Measurements from ENCODE around the gene GGA2.
"Not testable (repeated sequence)": the region's sequence is repeated elsewhere in the genome, so short reads cannot be mapped to it uniquely, and the experiment has no call there.

Gene GGA2

DNA sequence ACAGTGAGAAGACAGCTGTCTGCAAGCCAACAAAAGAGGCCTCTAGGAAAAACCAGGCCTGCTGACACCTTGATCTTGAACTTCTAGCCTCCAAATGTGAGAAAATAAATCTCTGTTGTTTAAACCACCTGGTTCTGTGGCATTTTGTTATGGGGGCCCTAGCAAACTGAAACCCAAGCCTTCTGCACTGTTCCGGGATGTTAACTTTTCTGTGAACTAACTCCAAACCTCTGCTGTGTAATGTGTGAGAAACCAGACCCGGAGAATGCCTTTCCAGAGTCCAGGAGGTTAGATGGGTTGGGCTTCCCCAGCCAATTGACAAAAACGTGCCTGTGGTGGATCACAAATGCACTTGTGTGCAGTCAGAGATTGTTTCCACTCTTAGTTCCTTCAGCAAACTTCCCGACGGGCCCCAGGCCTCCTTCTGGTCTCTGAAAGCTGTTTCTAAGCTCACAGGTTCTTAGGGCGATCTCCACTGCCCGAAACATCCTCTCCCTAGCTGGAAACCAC, 13.6 kb upstream of the GGA2 start:
- in situ Hi-C loops (cut with MboI; ENCODE audit: low sequenced_read_pairs) = no loop called here

DNA sequence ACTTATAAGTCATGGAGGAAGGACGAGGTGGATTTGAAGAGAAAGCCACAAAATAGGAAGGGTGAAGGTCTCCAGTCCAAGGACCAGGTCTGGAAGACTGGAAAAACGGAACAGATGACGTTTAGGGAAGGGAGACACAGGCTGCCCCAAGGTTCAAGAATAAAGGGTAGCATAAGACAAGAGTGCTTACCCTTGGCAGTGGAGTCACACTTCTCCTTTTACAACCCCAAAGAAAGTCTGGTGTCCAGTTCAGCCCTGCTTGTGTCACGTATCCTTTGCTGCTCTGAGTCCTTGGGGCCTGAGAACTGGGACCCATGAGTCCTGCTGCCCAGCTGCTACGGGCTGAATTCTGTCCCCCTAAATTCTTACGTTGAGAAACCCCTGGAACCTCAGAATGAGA, 13.0 kb upstream of the GGA2 start:
- in situ Hi-C loops (cut with MboI; ENCODE audit: low sequenced_read_pairs) = no loop called here

DNA sequence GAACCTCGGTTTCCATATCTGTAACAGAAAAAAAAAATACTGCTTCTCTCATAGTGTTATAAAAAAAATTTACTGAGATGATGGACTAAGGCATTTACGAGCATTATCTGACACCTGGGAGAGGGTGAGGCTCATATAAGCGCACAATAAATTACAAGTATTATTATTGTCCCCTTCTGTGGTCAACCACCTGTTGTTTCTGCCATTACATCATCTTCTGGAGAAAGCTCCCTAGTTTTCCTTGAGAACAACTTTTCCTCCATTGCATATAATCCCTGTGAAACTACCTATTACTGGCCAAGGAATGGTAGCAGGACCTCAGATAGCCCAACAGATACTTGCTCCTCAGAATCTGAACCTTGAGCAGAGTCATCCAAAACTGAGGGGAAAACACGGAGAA, 11.7 kb upstream of the GGA2 start:
- in situ Hi-C loops (cut with MboI; ENCODE audit: low sequenced_read_pairs) = no loop called here

DNA sequence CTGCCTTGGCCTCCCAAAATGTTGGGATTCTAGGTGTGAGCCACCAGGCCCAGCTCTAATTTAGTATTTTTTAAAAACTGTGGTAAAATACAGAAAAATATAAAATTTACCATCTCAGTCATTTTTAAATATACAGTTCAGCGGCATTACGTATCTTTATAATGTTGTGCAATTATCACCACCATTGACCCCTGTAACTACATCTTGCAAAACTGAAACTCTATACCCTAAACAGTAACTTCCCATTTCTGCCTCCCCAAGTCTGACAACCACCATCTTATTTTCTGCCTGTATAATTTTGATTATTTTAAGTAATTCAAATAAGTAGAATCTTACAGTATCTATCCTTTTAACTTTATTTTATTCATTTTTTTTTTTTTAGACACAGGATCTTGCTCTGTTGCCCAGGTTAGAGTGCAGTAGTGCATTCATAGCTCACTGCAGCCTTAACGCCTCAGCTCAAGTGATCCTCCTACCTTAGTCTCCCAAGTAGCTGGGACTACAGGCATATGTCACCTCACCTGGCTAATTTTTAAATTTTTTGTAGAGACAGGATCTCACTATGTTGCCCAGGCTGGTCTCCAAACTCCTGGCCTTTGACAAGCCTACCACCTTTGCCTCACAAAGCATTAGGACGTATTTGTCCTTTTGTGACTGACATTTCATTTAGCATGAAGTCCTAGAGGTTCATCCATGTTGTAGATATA, 10.9 kb upstream of the GGA2 start:
- in situ Hi-C loops (cut with MboI; ENCODE audit: low sequenced_read_pairs) = no loop called here

DNA sequence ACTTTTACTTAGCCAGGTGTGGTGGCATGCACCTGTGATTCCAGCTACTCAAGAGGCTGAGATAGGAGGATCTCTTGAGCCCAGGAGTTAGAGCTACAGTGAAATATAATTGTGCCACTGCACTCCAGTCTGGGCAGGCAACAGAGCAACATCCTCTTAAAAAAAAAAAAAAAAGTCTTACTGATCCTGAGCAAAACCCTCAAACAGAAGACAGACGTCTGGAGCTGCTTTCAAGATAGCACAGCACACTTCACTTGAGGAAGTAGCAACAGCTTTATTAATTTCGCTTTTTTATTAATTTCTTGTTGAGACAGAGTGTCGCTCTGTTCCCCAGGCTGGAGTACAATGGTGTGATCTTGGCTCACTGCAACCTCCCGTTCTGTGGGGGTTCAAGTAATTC, 10.2 kb upstream of the GGA2 start:
- in situ Hi-C loops (cut with MboI; ENCODE audit: low sequenced_read_pairs) = no loop called here

DNA sequence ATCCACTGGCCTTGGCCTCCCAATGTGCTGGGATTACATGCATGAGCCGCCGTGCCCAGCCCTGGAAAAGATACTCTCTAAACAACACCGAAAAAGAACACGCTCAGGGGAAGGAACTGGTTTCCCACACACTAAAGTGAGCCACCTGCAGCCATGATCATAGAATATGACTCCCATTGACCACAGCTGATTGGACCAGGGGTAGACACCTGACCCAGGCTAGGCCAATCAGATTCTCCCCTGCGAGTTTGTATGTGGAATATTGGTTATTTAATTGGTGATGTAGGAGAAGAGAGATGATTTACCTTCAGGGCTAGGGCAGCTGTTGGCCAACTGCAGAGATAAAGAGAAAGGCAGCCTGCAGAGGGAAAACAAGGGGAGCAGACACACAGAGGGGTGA, 9.0 kb upstream of the GGA2 start:
- in situ Hi-C loops (cut with MboI; ENCODE audit: low sequenced_read_pairs) = no loop called here

DNA sequence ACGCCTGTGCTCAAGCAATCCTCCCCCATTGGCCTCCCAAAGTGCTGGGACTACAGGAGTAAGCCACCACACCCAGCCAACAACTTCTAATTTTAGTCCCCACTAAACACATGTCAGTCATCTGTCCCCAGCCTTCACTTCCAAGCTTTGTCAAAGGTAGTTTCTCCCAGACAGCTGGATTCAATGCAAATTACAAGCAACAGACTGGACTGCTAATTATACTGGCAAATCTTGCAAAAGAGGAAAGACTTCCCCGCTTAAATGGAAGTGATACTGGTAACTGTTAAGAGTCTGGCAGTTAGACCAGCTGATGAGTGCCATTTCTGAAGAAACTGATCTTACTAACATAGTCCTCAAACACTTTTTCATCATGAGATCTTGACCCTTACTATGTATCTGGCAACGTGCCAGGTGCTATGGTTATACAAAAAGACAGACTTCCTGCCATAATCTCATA, 8.2 kb upstream of the GGA2 start:
- in situ Hi-C loops (cut with MboI; ENCODE audit: low sequenced_read_pairs) = no loop called here

DNA sequence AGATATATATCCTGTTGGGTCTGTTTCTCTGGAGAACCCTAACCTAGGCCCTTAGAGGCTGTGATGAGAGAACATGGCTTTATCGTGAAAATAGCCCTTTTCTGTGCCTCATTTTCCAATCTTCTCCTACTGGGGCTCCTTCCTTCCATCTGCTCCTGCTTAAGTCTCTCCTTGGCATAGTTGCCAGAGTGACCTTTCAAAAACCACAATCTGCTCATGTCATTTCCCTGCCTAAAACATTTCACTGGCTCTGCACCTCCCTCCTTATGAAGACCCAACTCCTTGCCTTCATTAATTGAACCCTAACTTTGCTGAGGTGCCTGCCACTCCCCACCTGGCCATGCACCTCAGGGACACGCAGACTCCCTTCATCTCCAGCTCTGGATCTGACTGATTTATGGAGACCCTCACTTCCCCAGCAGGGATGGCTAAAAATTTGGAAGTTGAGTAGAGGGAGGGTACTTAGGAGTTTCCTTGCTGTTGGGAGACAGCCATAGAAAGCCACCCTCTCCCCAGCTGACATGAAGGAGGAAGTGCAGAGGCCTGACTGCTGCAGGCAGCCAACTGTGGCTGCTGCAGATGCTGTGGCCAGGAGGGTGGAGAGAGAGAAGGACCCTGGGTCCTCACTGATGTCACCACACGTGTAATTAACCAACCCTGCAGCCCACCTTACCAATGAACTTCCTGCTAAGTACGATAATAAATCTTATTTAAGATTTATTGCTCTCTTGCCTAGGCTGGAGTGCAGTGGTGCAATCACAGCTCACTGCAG, 6.3 kb upstream of the GGA2 start:
- in situ Hi-C loops (cut with MboI; ENCODE audit: low sequenced_read_pairs) = no loop called here

DNA sequence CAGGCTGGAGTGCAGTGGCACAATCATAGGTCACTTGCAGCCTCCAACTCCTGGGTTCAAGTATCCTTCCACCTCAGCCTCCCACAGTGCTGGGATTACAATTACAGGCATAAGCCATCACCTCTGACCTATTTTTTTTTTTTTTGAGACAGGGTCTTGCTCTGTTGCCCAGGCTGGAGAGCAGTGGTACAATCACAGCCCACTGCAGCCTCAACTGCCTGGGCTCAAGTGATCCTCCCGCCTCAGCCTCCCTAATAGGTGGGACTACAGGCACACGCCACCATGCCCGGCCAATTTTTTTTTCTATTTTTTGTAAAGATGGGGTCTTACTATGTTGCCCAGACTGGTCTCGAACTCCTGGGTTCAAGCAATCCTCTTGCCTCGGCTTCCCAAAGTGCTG, 5.6 kb upstream of the GGA2 start:
- in situ Hi-C loops (cut with MboI; ENCODE audit: low sequenced_read_pairs) = no loop called here

DNA sequence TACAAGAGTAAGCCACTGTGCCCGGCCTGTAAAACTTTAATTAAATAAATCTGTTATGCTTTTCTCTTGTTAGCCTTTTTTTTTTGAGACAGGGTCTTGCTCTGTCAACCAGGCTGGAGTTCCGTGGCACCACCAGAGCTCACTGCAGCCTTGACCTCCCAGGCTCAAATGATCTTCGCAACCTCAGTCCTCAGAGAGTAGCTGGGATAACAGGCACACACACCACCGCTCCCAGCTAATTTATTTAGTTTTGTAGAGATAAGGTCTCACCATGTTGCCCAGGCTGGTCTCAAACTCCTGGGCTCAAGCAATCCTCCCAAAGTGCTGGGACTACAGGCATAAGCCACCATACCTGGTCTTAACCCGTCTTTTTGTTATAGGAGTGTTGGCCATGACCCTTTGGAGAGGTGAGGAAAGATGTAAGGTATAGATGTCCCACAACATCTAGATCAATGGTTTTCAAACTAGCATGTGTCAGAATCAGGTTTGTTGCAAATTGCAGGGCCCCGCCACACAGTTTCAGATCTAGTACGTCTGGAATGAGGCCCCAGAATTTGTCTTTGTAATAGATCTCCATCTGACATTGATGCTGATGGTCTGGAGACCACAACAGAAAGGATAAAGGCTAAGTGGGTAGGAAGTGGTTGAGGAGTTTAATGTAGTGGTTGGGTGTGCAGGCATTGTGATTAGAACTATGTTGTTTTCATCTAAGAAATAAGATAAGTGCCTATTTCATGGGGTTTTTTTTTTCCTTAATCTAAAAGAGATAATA, 4.3 kb upstream of the GGA2 start:
- in situ Hi-C loops (cut with MboI; ENCODE audit: low sequenced_read_pairs) = no loop called here

DNA sequence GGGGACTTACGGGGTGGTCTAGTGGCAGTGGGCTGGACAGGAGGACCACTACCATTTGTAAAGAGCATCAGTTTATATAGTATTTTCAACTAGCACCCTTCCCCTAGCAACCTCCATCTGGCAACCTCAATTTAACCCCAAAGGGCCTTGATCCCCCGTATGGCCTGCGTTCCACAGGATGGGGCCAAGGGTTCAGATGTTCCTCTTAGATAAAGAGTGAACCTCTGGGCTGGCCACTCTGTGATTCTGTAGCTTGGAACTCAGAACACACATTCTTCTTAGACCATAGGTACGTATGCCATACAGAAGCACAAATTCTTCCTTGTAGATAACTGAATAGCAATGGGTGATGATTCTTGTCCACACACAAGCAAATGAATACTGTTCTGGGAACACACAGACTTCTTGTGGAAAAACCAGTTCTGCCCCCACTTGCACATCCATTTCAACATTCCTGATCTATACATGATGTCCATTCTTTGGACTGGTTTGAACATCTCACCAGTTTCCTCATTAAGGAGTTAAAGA, 1.9 kb upstream of the GGA2 start:
- in situ Hi-C loops (cut with MboI; ENCODE audit: low sequenced_read_pairs) = no loop called here

DNA sequence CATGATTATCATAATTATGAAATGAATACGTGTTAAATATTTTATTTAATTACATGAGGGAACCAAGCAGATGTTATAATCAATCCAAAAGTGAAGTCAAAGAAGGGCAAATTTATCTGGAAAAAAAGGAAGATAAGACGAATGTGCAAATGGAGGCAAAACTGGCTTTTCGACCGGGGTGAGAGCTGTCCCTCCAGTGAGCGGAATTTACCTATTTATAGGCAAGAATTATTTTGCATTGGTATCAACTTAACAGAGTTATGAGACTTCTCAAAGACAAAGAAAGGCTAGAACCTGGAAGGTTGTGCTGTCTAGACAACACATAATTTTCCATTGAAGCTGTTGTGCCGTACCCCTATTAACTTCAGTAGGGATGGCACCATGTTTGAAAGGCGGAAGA, 1.4 kb upstream of the GGA2 start:
- in situ Hi-C loops (cut with MboI; ENCODE audit: low sequenced_read_pairs) = no loop called here

DNA sequence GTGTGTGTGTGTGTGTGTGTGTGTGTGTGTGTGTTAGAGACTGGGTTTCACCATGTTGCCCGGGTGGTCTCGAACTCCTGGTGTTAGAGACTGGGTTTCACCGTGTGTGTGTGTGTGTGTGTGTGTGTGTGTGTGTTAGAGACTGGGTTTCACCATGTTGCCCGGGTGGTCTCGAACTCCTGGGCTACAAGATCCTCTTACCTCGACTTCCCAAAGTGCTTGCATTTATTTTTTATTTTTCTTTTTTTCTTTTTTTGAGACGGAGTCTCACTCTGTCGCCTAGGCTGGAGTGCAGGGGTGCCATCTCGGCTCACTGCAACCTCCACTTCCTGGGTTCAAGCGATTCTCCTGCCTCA, 599 bp upstream of the GGA2 start:
- in situ Hi-C loops (cut with MboI; ENCODE audit: low sequenced_read_pairs) = not testable (repeated sequence)

DNA sequence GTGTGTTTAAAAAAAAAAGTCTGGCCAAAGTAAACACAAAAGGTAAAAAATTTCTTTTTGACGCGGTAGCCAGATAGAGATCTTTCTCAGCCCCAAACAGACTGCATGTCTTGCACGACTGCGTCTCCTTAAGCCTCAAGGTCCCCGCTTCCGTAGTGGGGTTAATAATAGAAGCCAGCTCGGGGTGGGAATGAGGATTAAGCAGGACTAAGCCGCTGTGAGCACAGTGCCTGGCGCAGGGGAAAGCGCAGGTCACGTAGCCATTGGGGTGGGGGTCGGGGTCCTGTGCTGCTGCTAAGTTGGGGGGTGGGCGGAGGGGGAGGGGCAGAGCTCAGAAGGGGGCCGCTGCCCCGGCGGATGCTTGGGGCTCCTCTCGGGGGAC, 521 bp downstream of the GGA2 start:
- in situ Hi-C loops (cut with MboI; ENCODE audit: low sequenced_read_pairs) = no loop called here

DNA sequence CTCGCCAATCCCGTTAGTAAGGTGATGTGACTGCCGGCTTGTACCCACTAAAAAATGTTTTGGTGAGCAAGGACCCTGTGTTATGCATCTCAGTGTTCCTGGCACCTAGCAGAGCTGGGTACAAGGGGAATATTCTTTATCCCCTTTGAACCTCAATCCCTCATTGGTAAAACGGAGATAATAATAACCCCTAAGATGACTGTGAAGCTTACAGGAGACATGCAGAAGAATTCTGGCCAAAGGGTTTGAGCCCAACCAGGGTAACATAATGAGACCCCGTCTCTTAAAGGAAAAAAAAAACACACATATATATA, 896 bp downstream of the GGA2 start:
- in situ Hi-C loops (cut with MboI; ENCODE audit: low sequenced_read_pairs) = no loop called here

DNA sequence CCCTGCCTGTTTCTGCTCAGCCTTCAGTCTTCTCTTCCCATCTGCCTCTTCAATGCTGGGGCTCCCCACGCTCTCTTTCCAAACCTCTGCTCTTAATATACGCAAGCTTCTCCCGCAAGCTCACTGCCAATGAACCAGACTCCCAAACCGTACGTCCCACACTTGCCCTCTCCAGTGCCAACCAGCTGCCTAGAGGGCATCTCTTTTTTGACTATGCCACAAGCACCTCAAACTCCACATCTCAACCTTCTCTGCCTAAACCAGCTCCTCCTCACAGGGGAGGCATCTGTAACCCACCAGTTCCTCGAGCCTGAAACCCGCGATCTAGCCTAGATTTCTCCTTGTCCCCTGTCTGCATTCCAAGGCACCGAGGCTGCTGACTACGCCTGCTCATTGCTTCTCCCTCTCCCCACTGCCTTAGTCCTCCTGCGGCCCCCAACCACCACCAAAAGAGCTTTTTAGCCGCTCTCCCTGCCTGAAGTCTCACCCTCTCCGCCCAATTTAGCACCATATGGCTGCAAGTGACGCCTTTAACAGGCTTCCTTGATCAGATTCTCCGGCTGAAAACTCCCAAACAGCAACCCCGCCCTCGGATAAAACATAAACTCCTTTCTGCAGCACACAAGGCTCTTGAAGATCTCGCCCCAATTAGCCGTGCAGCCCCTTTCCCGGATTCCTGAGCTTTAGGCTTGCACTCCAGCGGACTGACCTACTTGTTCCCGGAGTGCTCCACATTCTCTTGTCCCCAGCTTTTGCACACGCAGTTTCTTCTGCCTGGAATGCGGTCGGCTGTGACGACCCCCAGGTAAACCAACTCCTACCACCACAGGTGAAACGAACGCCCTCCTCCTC, 1.5 kb downstream of the GGA2 start:
- in situ Hi-C loops (cut with MboI; ENCODE audit: low sequenced_read_pairs) = no loop called here

DNA sequence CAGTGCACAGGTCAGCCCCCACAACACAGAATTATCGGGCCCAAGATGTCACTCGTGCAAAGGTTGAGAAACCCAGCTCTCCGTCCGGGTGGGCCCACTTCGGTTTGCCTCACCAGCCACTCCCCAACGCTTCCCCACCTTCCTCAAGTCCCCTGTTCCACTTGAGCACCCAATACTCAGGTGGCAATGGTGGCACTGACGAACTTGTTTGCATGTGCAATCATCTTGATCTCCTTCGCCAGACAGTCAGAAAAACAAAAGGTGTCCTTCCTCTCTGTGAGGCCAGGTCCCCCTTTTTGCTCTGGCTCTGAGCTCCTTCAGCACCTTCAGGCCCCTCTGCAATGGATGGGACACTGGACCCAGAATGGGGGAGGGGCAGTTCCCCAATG, 3.7 kb downstream of the GGA2 start:
- in situ Hi-C loops (cut with MboI; ENCODE audit: low sequenced_read_pairs) = no loop called here

DNA sequence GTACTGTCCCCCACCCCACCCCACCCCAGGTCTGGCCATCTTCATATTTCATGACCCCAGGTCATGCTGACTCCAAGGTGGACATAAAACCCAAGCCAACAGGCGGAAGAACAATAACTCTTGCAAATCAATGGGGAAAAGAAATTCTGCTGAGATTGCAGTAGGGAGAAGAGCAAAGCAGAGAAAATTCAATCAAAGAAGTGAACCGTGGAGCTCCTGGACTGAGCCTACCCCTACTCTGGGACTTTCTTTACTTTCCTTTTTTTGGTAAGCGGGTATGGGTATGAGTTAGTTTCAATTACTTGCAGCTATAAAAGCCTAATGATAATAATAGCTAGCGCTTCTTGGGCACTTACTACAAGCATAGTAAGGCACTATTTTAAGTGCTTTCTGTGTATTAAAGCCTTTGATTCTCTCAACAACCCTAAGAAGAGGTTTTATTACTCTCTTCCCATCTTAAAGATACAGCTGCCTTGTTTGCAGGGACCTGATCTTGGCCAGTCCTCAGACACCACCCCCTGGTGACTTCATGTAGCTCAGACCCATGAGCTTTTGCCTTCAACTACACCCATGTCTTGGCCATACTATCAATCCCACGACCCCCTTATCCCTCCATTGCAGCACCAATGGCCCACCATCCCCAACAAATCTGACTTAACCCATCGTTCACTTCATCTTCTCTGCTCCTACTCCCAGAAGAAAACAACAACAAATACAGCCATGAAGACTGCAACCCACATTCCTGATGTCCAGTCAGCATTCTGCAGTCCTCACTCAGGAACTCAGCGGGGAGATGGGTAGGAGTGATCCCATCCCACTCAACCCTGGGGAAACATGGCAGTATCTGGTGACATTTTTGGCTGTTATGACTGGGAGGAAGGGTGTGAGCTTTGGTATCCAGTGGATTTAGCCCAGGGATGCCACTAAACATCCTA, 4.4 kb downstream of the GGA2 start:
- in situ Hi-C loops (cut with MboI; ENCODE audit: low sequenced_read_pairs) = no loop called here

DNA sequence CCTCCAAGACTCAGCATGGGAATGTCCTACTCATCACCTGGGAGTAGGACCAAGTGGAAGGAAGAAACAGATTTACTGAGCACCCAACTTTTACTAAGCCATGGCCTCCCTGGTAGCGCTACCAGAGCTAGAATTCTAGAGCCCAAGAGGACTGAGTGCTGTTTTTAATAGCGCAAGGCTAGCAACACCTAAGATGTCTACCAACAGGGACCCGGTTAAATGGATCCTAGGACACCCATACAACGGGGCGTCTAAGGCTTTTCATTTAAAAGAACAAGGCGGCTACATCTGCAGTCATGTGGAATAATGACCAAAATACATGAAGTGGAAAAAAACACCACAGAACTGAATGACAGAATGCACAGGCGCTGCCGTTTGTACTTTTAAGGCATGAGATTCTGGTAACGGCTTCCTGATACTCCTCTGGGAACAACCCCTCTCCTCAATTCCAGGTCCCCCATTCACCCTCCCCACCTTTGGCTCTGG, 5.1 kb downstream of the GGA2 start:
- in situ Hi-C loops (cut with MboI; ENCODE audit: low sequenced_read_pairs) = no loop called here
